ENCODE data around the gene EVI5.
"Not testable (repeated sequence)": the region's sequence is repeated elsewhere in the genome, so short reads cannot be mapped to it uniquely, and the experiment has no call there.

The EVI5 gene

DNA sequence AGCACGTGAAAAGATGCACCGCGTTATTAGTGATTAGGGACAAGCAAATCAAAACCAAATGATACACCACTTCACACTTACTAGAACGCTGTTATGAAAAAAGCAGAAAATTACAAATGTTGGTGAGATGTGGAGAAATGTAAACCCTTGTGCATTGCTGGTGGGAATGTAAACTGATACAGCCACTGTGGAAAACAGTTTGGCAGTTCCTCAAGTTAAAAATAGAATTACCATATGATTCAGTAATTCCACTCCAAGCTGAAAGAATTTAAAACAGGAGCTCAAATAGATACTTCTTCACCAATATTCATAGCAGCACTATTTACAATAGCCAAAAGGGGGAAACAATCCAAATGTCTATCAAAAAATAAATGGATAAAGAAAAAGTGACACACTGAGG lies 10.3 kb upstream of the EVI5 start:
- Histone ChIP-seq H3K36me3 (ENCODE audit: control insufficient read depth in 1 of 2, insufficient read depth in 2 of 2, low read length in 2 of 2) (no peaks in the 10 kb centered on the region), H3K4me1 (ENCODE audit: control insufficient read depth in 1 of 2, insufficient read depth in 2 of 2, low read length in 2 of 2) (no peaks in the 10 kb centered on the region), H3K9me3 (ENCODE audit: control insufficient read depth in 1 of 2, low read length in 2 of 2) (no peaks in the 10 kb centered on the region), H3K4me3 (ENCODE audit: low read depth in 1 of 2, low read length in 2 of 2) (no peak overlapping the region), H3K27ac (ENCODE audit: low read depth, low read length) (no peak overlapping the region), H3K9ac (ENCODE audit: low read depth in 1 of 2, low read length in 2 of 2) (no peak overlapping the region), H3K27me3 (ENCODE audit: control insufficient read depth in 1 of 2, insufficient read depth in 2 of 2, low read length in 2 of 2) (no peaks in the 10 kb centered on the region)

GRCh38 chr1:92792340-92792782 lies 7.5 kb upstream of the EVI5 start:
- H3K9ac ChIP-seq (ENCODE audit: low read depth in 1 of 2, low read length in 2 of 2): no peak overlapping the region
- no peaks in the 10 kb centered on the region for H3K27me3 ChIP-seq (ENCODE audit: control insufficient read depth in 1 of 2, insufficient read depth in 2 of 2, low read length in 2 of 2)
- H3K4me1 ChIP-seq (ENCODE audit: control insufficient read depth in 1 of 2, insufficient read depth in 2 of 2, low read length in 2 of 2): no peaks in the 10 kb centered on the region
- no peaks in the 10 kb centered on the region for H3K36me3 ChIP-seq (ENCODE audit: control insufficient read depth in 1 of 2, insufficient read depth in 2 of 2, low read length in 2 of 2)
- no peak overlapping the region for H3K27ac ChIP-seq (ENCODE audit: low read depth, low read length)
- no peak overlapping the region for H3K4me3 ChIP-seq (ENCODE audit: low read depth in 1 of 2, low read length in 2 of 2)
- H3K9me3 ChIP-seq (ENCODE audit: control insufficient read depth in 1 of 2, low read length in 2 of 2): no peaks in the 10 kb centered on the region

GRCh38 chr1:92791487-92792066 lies 6.7 kb upstream of the EVI5 start:
- no peaks in the 10 kb centered on the region for H3K36me3 ChIP-seq (ENCODE audit: control insufficient read depth in 1 of 2, insufficient read depth in 2 of 2, low read length in 2 of 2)
- no peak overlapping the region for H3K27ac ChIP-seq (ENCODE audit: low read depth, low read length)
- H3K4me3 ChIP-seq (ENCODE audit: low read depth in 1 of 2, low read length in 2 of 2): no peak overlapping the region
- no peaks in the 10 kb centered on the region for H3K27me3 ChIP-seq (ENCODE audit: control insufficient read depth in 1 of 2, insufficient read depth in 2 of 2, low read length in 2 of 2)
- no peaks in the 10 kb centered on the region for H3K4me1 ChIP-seq (ENCODE audit: control insufficient read depth in 1 of 2, insufficient read depth in 2 of 2, low read length in 2 of 2)
- no peaks in the 10 kb centered on the region for H3K9me3 ChIP-seq (ENCODE audit: control insufficient read depth in 1 of 2, low read length in 2 of 2)
- H3K9ac ChIP-seq (ENCODE audit: low read depth in 1 of 2, low read length in 2 of 2): no peak overlapping the region

- no peak overlapping the region for H3K9ac ChIP-seq (ENCODE audit: low read depth in 1 of 2, low read length in 2 of 2)
- no peak overlapping the region for H3K27ac ChIP-seq (ENCODE audit: low read depth, low read length)
- no peaks in the 10 kb centered on the region for H3K36me3 ChIP-seq (ENCODE audit: control insufficient read depth in 1 of 2, insufficient read depth in 2 of 2, low read length in 2 of 2)
- no peaks in the 10 kb centered on the region for H3K27me3 ChIP-seq (ENCODE audit: control insufficient read depth in 1 of 2, insufficient read depth in 2 of 2, low read length in 2 of 2)
- H3K9me3 ChIP-seq (ENCODE audit: control insufficient read depth in 1 of 2, low read length in 2 of 2): no peaks in the 10 kb centered on the region
- H3K4me1 ChIP-seq (ENCODE audit: control insufficient read depth in 1 of 2, insufficient read depth in 2 of 2, low read length in 2 of 2): no peaks in the 10 kb centered on the region
- H3K4me3 ChIP-seq (ENCODE audit: low read depth in 1 of 2, low read length in 2 of 2): no peak overlapping the region
These were observed 6.0 kb upstream of the EVI5 start for GRCh38 chr1:92790867-92791266.

GRCh38 chr1:92790081-92790480 lies 5.2 kb upstream of the EVI5 start:
- Histone ChIP-seq H3K4me1 (ENCODE audit: control insufficient read depth in 1 of 2, insufficient read depth in 2 of 2, low read length in 2 of 2) (no peaks in the 10 kb centered on the region), H3K9ac (ENCODE audit: low read depth in 1 of 2, low read length in 2 of 2) (no peak overlapping the region), H3K9me3 (ENCODE audit: control insufficient read depth in 1 of 2, low read length in 2 of 2) (no peaks in the 10 kb centered on the region), H3K27ac (ENCODE audit: low read depth, low read length) (no peak overlapping the region), H3K36me3 (ENCODE audit: control insufficient read depth in 1 of 2, insufficient read depth in 2 of 2, low read length in 2 of 2) (no peaks in the 10 kb centered on the region), H3K4me3 (ENCODE audit: low read depth in 1 of 2, low read length in 2 of 2) (no peak overlapping the region), H3K27me3 (ENCODE audit: control insufficient read depth in 1 of 2, insufficient read depth in 2 of 2, low read length in 2 of 2) (no peaks in the 10 kb centered on the region)

DNA sequence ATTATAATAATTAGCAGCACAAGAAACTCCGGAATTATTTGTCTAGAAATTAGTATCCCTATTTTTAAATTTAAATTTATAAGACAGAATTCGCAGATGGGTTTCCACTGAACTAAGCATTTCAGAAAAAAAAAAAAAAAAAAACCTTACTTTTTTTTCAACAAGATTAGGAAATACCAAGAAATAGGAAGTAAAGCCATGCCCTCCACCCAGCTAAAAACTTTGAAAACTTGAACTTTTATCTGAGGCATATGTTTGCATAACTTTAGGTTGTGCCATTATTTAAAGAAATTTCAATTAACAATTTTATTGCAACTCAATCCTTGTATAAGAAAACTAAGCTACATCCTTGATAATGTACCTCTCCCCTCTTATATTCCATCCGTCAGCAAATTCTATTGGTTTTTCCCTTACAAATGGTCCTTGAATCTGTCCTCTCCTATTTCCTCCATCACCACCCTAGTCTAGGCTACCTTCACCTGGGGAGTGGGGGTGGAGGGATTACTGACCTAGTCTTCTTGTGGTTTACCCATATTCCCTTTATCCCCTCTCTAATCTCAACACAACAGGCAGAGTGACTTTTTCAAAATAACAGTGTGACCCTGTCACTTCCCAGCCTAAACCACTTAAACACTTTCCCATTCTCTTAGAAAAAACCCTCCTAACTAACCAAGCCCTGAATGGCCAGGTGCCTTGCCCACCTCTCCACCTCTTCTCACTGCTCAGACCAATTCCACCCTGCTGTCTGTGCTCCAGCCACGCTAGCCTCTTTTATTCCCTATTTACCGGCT lies 1.4 kb upstream of the EVI5 start:
- Histone ChIP-seq H3K9me3 (ENCODE audit: control insufficient read depth in 1 of 2, low read length in 2 of 2) (no peaks in the 10 kb centered on the region), H3K4me3 (ENCODE audit: low read depth in 1 of 2, low read length in 2 of 2) (peak overlapping the region in 1 of 2 donors; percentile 82), H3K9ac (ENCODE audit: low read depth in 1 of 2, low read length in 2 of 2) (no peak overlapping the region), H3K27ac (ENCODE audit: low read depth, low read length) (no peak overlapping the region), H3K36me3 (ENCODE audit: control insufficient read depth in 1 of 2, insufficient read depth in 2 of 2, low read length in 2 of 2) (no peaks in the 10 kb centered on the region), H3K27me3 (ENCODE audit: control insufficient read depth in 1 of 2, insufficient read depth in 2 of 2, low read length in 2 of 2) (no peaks in the 10 kb centered on the region), H3K4me1 (ENCODE audit: control insufficient read depth in 1 of 2, insufficient read depth in 2 of 2, low read length in 2 of 2) (peaks cover 6 to 9% of the 10 kb centered on the region in 2 donors)

DNA sequence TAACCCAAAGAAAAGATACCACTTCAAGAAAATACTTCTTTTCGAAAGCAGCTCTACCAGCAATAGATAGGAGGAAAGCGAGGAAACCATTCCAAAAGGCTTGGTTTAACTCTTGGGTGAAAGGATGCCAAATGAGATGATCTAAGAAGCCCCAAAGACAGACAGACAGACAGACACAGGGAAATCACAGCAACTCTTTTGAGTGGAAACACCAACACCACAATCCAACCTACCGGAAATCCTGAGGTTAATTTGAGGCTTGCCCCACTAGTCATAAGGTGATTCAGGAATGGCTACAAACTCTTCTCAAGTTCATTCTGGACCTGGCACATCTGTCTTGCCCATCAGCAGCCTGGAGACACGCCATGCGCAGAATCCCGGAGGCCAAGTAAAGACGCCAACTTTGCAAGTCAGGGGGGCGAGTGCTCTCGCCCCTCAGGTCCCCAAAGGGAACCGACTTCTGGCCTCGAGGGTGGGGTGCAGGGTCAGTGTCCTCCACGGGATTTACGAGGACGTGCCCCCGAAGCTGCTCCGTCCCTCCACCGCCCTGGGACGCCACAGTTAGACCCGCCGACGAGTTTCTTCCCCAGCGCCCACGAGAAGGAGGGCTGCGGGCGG lies 778 bp downstream of the EVI5 start:
- peak overlapping the region; percentile 66 to 81 for H3K9ac ChIP-seq (ENCODE audit: low read depth in 1 of 2, low read length in 2 of 2)
- H3K36me3 ChIP-seq (ENCODE audit: control insufficient read depth in 1 of 2, insufficient read depth in 2 of 2, low read length in 2 of 2): no peaks in the 10 kb centered on the region
- H3K9me3 ChIP-seq (ENCODE audit: control insufficient read depth in 1 of 2, low read length in 2 of 2): no peaks in the 10 kb centered on the region
- peaks cover 9 to 12% of the 10 kb centered on the region in 2 donors for H3K4me1 ChIP-seq (ENCODE audit: control insufficient read depth in 1 of 2, insufficient read depth in 2 of 2, low read length in 2 of 2)
- H3K27ac ChIP-seq (ENCODE audit: low read depth, low read length): peak overlapping the region; percentile 100
- H3K4me3 ChIP-seq (ENCODE audit: low read depth in 1 of 2, low read length in 2 of 2): peak overlapping the region; percentile 82 to 83
- H3K27me3 ChIP-seq (ENCODE audit: control insufficient read depth in 1 of 2, insufficient read depth in 2 of 2, low read length in 2 of 2): no peaks in the 10 kb centered on the region

DNA sequence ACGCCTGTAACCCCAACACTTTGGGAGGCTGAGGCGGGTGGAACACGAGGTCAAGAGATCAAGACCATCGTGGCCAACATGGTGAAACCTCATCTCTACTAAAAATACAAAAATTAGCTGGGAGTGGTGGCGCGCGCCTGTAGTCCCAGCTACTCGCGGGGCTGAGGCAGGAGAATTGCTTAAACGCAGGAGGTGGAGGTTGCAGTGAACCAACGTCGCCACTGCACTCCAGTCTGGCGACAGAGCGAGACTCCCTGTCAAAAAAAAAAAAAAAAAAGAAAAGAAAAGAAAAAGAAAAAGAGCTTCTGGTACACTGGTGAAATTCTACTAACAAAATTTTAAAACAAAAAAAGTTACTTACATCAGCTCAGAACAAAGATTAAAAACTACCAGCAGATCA lies 1.4 kb downstream of the EVI5 start:
- H3K9me3 ChIP-seq (ENCODE audit: control insufficient read depth in 1 of 2, low read length in 2 of 2); H3K36me3 ChIP-seq (ENCODE audit: control insufficient read depth in 1 of 2, insufficient read depth in 2 of 2, low read length in 2 of 2); H3K27me3 ChIP-seq (ENCODE audit: control insufficient read depth in 1 of 2, insufficient read depth in 2 of 2, low read length in 2 of 2); H3K27ac ChIP-seq (ENCODE audit: low read depth, low read length): not testable (repeated sequence)
- H3K4me1 ChIP-seq (ENCODE audit: control insufficient read depth in 1 of 2, insufficient read depth in 2 of 2, low read length in 2 of 2): peaks cover 9 to 12% of the 10 kb centered on the region in 2 donors
- peak overlapping the region; percentile 82 to 83 for H3K4me3 ChIP-seq (ENCODE audit: low read depth in 1 of 2, low read length in 2 of 2)
- peak overlapping the region; percentile 66 to 81 for H3K9ac ChIP-seq (ENCODE audit: low read depth in 1 of 2, low read length in 2 of 2)

GRCh38 chr1:92778376-92778775 lies 6.5 kb downstream of the EVI5 start:
- H3K9ac ChIP-seq (ENCODE audit: low read depth in 1 of 2, low read length in 2 of 2): no peak overlapping the region
- no peaks in the 10 kb centered on the region for H3K27me3 ChIP-seq (ENCODE audit: control insufficient read depth in 1 of 2, insufficient read depth in 2 of 2, low read length in 2 of 2)
- peaks cover 9 to 12% of the 10 kb centered on the region in 2 donors for H3K4me1 ChIP-seq (ENCODE audit: control insufficient read depth in 1 of 2, insufficient read depth in 2 of 2, low read length in 2 of 2)
- H3K36me3 ChIP-seq (ENCODE audit: control insufficient read depth in 1 of 2, insufficient read depth in 2 of 2, low read length in 2 of 2): no peaks in the 10 kb centered on the region
- H3K27ac ChIP-seq (ENCODE audit: low read depth, low read length): no peak overlapping the region
- H3K4me3 ChIP-seq (ENCODE audit: low read depth in 1 of 2, low read length in 2 of 2): no peak overlapping the region
- no peaks in the 10 kb centered on the region for H3K9me3 ChIP-seq (ENCODE audit: control insufficient read depth in 1 of 2, low read length in 2 of 2)

- Histone ChIP-seq H3K9me3 (ENCODE audit: control insufficient read depth in 1 of 2, low read length in 2 of 2) (no peaks in the 10 kb centered on the region), H3K9ac (ENCODE audit: low read depth in 1 of 2, low read length in 2 of 2) (no peak overlapping the region), H3K27me3 (ENCODE audit: control insufficient read depth in 1 of 2, insufficient read depth in 2 of 2, low read length in 2 of 2) (no peaks in the 10 kb centered on the region), H3K4me3 (ENCODE audit: low read depth in 1 of 2, low read length in 2 of 2) (no peak overlapping the region), H3K4me1 (ENCODE audit: control insufficient read depth in 1 of 2, insufficient read depth in 2 of 2, low read length in 2 of 2) (no peaks in the 10 kb centered on the region), H3K36me3 (ENCODE audit: control insufficient read depth in 1 of 2, insufficient read depth in 2 of 2, low read length in 2 of 2) (no peaks in the 10 kb centered on the region), H3K27ac (ENCODE audit: low read depth, low read length) (no peak overlapping the region)
These were observed 10.5 kb downstream of the EVI5 start for GRCh38 chr1:92774407-92774806.
